Progenitor cell of endocrine pancreas (in vitro differentiated cells): ENCODE measurements around the gene NFIX. TPM values are rescaled to one million over a fixed set of nuclear protein-coding genes. Genes with fewer than 3 reads are reported as not detected.
A peak's percentile ranks its signal among the peaks of the same experiment; 100 is the strongest.

Experiments
- DNase-seq: peaks from one replicate; pipeline ENCODE4 v3.0.0; 2021; ENCODE audit warnings: low spot score; ENCODE audit not compliant: unreplicated experiment
- H3K27ac Mint-ChIP-seq: 2 replicates; pipeline ENCODE4 v1.8.0; 2021; ENCODE audit warnings: mild to moderate bottlenecking, moderate library complexity, mixed read lengths
- H3K27me3 Mint-ChIP-seq: 2 replicates; pipeline ENCODE4 v1.8.0; 2021; ENCODE audit warnings: mixed read lengths
- H3K36me3 Mint-ChIP-seq: 2 replicates; pipeline ENCODE4 v1.8.0; 2022; ENCODE audit warnings: mixed read lengths; ENCODE audit not compliant: insufficient read depth
- H3K4me1 Mint-ChIP-seq: 2 replicates; pipeline ENCODE4 v1.8.0; 2021; ENCODE audit warnings: low read depth, mixed read lengths
- H3K4me3 Mint-ChIP-seq: 2 replicates; pipeline ENCODE4 v1.8.0; 2021; ENCODE audit warnings: low read depth, mild to moderate bottlenecking, moderate library complexity, mixed read lengths
- H3K9me3 Mint-ChIP-seq: 2 replicates; pipeline ENCODE4 v1.8.0; 2021; ENCODE audit warnings: low read depth, mixed read lengths
- total RNA-seq: library from RNA; stranded (reverse); gene quantifications from 2 replicates; pipeline ENCODE4 v1.2.1, GENCODE V29; 2021
- TF ChIP-seq, protein P1 (sequence below): fragments of 200-600 bp; sonication (generic); IDR thresholded peaks from one replicate; pipeline ENCODE4 v1.5.0; 2021; ENCODE audit warnings: antibody characterized with exemption, mild to moderate bottlenecking; ENCODE audit not compliant: unreplicated experiment

Gene NFIX
- total RNA-seq, 1 donor from 2014 or later = 0.46 TPM

DNA sequence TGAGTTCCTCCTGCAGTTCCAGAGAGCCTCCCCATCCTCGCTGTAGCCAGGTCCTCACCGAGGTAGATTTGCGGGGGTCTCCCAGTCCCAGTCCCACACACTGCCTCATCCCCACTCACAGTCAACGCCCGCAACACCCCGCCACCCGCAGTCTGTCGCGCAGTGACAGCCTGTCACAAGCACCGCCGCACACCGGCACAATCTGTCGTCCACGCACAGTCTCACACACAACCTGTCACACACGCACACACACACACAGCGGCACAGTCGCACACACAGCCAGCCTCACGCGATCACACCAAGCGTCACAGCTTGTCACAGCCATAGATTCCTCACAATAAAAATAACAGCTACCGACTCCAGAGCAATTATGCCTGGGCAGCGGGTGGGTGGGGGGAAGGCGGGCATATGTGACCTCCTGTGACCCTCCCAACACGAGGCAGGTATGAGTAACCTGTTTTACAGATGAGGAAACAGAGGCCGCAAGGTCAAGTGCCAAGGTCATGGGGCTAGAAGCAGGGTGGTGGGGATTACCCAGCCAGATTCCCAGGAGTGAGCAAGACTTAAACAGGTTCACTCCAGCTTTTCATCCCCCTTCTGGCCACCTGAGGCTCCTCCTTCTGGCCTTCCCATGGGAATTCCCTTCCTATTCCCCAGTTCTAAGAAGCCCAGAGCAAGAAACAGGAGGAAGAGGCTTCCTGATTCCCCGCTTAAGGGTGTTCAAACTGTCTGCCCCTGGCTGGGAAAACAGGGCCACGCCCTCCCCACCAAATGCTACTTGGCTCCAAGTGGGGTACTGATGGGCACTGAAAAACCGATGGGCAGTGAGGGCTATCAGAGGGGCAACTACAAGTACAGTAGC, 13.9 kb downstream of the NFIX start:
- Mint-ChIP-seq H3K36me3 (no peaks in the 10 kb centered on the region), H3K4me3 (no peak overlapping the region), H3K9me3 (no peaks in the 10 kb centered on the region), H3K27ac (peak overlapping the region; percentile 33), H3K27me3 (peaks cover 86% of the 10 kb centered on the region), H3K4me1 (no peaks in the 10 kb centered on the region)
- TF ChIP-seq, protein P1, sequence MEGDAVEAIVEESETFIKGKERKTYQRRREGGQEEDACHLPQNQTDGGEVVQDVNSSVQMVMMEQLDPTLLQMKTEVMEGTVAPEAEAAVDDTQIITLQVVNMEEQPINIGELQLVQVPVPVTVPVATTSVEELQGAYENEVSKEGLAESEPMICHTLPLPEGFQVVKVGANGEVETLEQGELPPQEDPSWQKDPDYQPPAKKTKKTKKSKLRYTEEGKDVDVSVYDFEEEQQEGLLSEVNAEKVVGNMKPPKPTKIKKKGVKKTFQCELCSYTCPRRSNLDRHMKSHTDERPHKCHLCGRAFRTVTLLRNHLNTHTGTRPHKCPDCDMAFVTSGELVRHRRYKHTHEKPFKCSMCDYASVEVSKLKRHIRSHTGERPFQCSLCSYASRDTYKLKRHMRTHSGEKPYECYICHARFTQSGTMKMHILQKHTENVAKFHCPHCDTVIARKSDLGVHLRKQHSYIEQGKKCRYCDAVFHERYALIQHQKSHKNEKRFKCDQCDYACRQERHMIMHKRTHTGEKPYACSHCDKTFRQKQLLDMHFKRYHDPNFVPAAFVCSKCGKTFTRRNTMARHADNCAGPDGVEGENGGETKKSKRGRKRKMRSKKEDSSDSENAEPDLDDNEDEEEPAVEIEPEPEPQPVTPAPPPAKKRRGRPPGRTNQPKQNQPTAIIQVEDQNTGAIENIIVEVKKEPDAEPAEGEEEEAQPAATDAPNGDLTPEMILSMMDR = no peak
- DNase-seq = no peak

DNA sequence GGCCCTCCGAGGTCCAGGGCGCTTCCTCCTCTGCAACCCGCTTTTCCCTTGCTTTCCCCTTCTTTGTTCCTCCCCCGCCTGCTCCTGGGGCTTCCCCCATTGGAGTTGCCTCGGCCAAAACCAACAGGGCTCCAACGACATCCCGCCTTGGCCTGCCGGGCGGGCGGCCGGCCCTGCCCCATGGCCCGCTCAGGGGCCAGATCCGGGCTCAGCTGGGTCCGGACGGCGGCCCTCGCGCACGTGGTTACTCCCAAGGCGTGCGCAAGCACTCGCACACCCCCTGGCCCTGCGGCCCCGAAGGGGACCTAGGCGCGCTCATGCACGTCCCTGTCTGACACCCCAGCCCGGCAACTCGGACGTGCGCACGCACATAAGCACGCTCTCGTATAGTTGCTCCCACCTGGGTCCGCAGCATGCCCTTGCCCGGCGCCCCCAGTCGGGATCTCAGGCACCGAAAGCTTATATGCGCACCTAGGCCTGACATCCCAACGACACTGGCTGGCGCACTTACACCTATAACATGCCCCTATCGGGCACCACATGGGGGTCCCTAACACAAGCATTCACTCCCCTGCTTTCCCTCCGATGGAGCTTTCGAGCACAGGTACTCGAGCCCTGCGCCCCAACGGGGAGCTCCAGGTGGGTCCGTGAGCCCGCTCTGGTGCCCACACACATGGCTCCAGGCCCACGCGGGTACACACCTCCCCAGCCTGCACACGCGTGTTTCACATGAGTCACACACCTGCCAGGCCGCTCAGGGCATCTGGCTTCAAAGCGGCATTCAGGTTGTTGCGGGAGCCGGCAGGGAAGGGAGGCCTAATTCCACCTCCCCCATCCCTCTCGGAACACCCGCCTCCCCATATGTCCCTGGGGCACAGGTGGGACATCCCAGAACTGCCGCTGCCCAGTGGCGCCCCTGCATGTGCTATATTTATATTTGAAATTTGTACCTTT, 15.0 kb downstream of the NFIX start:
- no peaks in the 10 kb centered on the region for H3K9me3 Mint-ChIP-seq
- H3K36me3 Mint-ChIP-seq = no peaks in the 10 kb centered on the region
- DNase-seq = no peak
- H3K4me3 Mint-ChIP-seq = no peak overlapping the region
- H3K4me1 Mint-ChIP-seq = no peaks in the 10 kb centered on the region
- TF ChIP-seq, protein P1 = no peak
- H3K27ac Mint-ChIP-seq = no peak overlapping the region
- H3K27me3 Mint-ChIP-seq = peaks cover 88% of the 10 kb centered on the region

DNA sequence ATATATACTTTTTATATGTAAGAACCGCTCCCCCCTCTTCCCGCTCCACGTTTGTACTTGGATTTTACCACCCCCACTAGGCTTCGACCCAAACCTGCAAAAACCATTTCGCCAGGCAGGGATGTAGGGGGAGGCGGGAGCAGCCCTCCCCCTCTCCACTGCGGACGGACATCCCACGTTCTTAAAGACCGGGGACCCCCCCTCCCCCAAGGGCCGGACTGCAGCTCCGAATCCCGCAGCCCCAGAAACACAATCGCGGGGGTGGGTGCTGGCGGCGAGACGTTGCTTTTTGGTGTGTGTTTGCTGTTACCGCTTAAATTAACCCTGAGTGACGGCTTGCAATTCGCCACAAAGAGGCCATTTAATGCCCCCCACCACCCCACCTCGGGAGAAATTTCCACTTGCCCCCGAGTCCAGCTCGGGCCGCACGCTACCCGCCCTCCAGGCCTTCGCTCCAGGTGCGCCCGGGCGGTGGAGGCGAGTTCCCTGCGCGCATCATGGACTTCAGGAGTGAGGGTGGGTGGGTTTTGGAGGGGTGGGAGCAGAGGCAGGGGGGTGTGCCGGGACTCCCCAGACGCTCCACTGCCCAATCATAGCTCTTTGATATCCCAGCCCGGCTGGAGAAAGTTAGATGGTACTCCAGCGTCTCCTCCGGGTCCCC, 15.8 kb downstream of the NFIX start:
- Mint-ChIP-seq H3K36me3 (no peaks in the 10 kb centered on the region), H3K4me1 (no peaks in the 10 kb centered on the region), H3K9me3 (no peaks in the 10 kb centered on the region), H3K4me3 (no peak overlapping the region), H3K27ac (no peak overlapping the region), H3K27me3 (peaks cover 88% of the 10 kb centered on the region)
- TF ChIP-seq, protein P1 = no peak
- DNase-seq = no peak

DNA sequence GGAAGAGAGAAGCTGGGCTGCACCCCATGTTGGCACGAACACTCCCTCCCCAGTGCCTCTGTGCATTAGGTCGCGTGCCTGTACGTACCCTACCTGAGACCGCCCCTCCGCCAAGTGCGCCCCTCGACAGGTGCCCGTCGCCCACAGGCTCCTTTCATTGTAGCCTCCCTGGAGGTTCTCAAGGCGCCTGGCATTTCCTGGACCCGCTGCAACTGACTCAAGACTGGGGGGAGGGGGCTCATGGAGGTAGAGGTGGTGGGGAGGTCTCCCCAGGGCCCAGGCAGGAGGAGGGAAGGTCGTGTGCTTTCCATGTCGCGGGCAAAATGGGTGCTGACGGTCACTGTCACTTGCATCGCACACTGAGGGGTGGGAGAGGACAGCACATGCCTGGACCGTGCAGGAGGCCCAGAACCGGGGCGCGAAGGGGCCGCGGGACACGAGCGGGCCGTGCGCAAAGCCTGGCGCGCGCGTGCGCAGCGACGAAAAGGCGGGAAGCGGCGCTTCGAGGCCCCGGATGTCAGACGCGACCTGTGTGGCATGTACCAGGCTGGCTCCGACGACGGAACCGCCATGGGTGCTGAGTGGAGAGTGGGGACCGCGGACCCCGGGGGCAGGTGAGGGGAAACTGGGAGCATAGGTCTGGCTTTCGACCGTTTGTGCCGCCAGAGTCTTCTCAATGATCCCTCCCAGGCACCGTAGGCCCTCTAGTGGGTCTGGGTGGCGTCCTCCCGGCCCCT, 16.5 kb downstream of the NFIX start:
- H3K27me3 Mint-ChIP-seq = peaks cover 92% of the 10 kb centered on the region
- TF ChIP-seq, protein P1 = no peak
- no peaks in the 10 kb centered on the region for H3K4me1 Mint-ChIP-seq
- H3K36me3 Mint-ChIP-seq = no peaks in the 10 kb centered on the region
- no peak for DNase-seq
- no peaks in the 10 kb centered on the region for H3K9me3 Mint-ChIP-seq
- H3K4me3 Mint-ChIP-seq = no peak overlapping the region
- no peak overlapping the region for H3K27ac Mint-ChIP-seq

DNA sequence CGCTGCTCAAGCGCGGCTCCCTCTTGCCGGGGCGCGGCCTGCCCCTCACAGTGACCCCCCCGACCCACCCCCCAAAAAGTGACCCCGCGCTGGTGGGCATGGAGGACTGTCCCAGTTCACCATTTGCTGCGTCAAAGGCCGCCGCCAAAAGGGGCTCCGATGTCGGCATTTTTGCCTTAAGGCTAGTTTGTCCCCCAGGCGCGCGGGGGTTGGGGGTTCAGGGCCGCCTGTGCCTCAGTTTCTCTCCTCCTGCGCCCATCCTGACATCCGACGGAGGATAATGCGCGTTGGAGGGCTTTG, 17.1 kb downstream of the NFIX start:
- H3K27ac Mint-ChIP-seq = peak overlapping the region; percentile 31
- DNase-seq = no peak
- H3K4me1 Mint-ChIP-seq = no peaks in the 10 kb centered on the region

More for the DNA sequence above, 17.1 kb downstream of the NFIX start:
- Mint-ChIP-seq H3K9me3 (no peaks in the 10 kb centered on the region), H3K4me3 (no peak overlapping the region), H3K27me3 (peaks cover 93% of the 10 kb centered on the region), H3K36me3 (no peaks in the 10 kb centered on the region)
- TF ChIP-seq, protein P1 = no peak
